Body of pancreas (tissue), 4 donors: ENCODE data around the gene EXOC7. TPM values are rescaled to one million over a fixed set of nuclear protein-coding genes. Genes with fewer than 3 reads are reported as not detected.

Experiments
- ATAC-seq: fragments of 150-250 bp; one replicate; pipeline ENCODE4 v1.9.1; 2016
- DNase-seq, 4 donors: peaks; one replicate each; pipeline ENCODE4 v3.0.0-alpha.2; 2019
- H3K27ac ChIP-seq, 4 donors: fragments of 200-600 bp; sonication (generic); 1 replicate in 3 of 4; 2 replicates in 1 of 4; pipeline versions ENCODE4 v1.5.1 to v1.6.1; 2016 to 2019; ENCODE audit warnings: mild to moderate bottlenecking in 1 of 4, mixed read lengths in 1 of 4, moderate library complexity in 1 of 4
- H3K27me3 ChIP-seq, 2 donors: fragments of 200-600 bp; sonication (generic); one replicate each; pipeline ENCODE4 v1.6.0; 2016; ENCODE audit warnings: mild to moderate bottlenecking in 1 of 2
- H3K36me3 ChIP-seq, 2 donors: fragments of 200-600 bp; sonication (generic); replicated peaks in 1 of 2; 2 replicates each; pipeline ENCODE4 v1.5.1; 2016; ENCODE audit warnings: low read depth in 2 of 2; ENCODE audit not compliant: insufficient read depth in 1 of 2
- H3K4me1 ChIP-seq: fragments of 200-600 bp; sonication (generic); one replicate; pipeline ENCODE4 v1.6.0; 2016
- H3K4me3 ChIP-seq, 2 donors: fragments of 200-600 bp; sonication (generic); 1 replicate in 1 of 2; 2 replicates in 1 of 2; pipeline ENCODE4 v1.5.1; 2016 to 2019
- H3K9me3 ChIP-seq, 3 donors: fragments of 200-600 bp; sonication (generic); 1 replicate in 2 of 3; 2 replicates in 1 of 3; pipeline ENCODE4 v1.5.1; 2016
- POLR2A ChIP-seq, 3 donors: fragments of 450-650 bp; IDR thresholded peaks; one replicate each; pipeline ENCODE4 v1.6.1; 2016; ENCODE audit warnings: antibody characterized with exemption in 3 of 3, mild to moderate bottlenecking in 2 of 3
- WGBS, 2 donors: methylation state at CpG; one replicate each; pipeline ENCODE4 v1.1.5; 2017; 5-methylcytosine and 5-hydroxymethylcytosine counted together
- intact Hi-C: fragments of 100-400 bp; cut with DNase I; formaldehyde crosslinking; loops from one replicate; pipeline ENCODE4 v1.15.1; 2023
- total RNA-seq, 2 donors: library from RNA; depleted of rRNA; stranded (reverse); fragments of >200 nt; gene quantifications; one replicate each; pipeline ENCODE4 v1.1.0, GENCODE V29; 2016
- TF ChIP-seq, protein P1 (sequence below), 7 experiments: fragments of 450-650 bp in 4 of 7; fragments of 200-600 bp in 3 of 7; sonication (generic) in 3 of 7; IDR thresholded peaks; one replicate each; pipeline ENCODE4 v1.5.1; 2016 to 2019; ENCODE audit warnings: antibody characterized with exemption in 7 of 7

EXOC7 gene
- total RNA-seq, 2 donors from 2014 or later = 53.2 to 73.2 TPM

DNA sequence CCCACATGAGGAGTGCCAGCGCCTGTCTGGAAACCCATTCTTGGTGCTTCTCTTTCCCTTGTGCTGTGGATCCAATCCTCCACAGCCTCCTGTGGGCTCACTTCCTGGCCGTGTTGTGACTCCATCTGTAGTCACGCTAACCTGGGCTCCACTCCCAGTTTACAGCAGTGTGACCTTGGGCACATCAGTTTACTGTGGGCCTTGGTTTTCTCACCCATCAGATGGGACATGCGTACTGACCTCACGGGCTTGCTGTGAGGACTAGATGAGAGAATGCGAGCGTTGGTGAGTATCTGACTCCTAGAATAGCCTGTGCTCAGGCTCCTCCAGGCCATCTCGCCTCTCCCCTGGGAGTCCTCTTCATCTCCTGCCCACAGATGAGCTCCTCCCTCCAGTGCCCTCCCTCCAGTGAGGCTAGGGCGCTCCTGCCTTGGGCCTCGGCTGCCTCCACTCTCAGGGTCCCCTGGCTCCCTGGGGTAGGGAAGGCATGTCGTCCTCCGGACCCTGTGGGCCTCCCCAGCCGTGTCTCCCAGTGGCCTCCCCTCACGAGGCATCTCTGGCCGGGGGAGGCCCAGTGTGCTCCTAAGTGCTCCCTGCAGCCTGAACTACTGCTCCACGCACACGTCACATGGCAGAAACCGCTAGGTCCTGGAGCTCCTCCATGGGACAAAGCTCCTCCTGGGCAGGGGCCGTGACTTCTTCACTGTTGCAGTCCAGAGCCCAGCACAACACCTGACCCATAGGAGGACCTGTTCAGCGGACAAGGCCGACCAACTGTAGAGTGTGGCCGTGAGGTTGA lies 42.7 kb upstream of the EXOC7 start:
- peaks cover 7% of the 10 kb centered on the region for H3K4me1 ChIP-seq
- H3K27ac ChIP-seq = peak overlapping the region in 1 of 4 donors; percentile 17

DNA sequence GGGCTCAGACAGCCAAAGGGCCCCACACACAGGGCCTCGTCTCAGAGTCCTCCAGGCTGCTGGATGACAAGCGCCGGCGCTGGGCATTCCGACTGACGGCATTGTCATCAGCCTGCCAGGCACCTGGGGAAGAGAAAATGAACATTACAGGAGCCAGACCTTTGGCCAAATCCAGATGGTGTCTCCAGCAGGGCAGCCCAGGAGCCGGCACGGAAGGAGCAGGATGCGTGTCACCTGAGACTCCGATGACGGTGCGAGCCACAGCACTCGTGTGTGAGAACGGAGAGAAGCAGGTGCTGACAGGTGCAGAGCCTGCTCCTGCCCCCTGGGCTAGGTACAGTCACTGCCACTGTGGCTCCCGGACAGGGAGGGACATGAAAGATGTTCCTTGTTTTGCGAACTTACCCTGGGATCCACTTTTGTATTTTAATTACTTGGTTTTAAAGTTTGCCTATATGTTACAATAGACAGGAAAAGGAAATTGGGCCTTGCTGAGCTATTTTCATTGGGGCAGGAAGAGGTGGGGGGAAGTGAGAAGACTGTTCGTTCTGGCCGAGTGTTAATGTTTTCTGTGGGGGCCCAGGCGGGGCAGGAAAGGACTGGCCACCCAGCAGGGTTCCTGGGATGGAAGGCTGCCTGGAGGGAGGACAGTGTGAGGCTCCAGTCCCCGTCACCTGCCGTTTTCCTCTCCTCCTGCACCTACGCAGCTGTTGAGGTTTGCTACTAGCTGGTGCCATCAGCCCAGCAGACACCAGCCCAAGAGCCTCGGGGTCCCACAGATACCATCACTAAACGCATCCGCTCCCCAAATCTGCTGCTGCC lies 41.9 kb upstream of the EXOC7 start:
- Histone ChIP-seq H3K4me1 (peaks cover 15% of the 10 kb centered on the region), H3K27ac (peak overlapping the region in 1 of 4 donors; percentile 17), H3K9me3 (no peaks in the 10 kb centered on the region), H3K4me3 (no peak overlapping the region), H3K36me3 (no peaks in the 10 kb centered on the region), H3K27me3 (no peaks in the 10 kb centered on the region)
- TF ChIP-seq, protein P1, sequence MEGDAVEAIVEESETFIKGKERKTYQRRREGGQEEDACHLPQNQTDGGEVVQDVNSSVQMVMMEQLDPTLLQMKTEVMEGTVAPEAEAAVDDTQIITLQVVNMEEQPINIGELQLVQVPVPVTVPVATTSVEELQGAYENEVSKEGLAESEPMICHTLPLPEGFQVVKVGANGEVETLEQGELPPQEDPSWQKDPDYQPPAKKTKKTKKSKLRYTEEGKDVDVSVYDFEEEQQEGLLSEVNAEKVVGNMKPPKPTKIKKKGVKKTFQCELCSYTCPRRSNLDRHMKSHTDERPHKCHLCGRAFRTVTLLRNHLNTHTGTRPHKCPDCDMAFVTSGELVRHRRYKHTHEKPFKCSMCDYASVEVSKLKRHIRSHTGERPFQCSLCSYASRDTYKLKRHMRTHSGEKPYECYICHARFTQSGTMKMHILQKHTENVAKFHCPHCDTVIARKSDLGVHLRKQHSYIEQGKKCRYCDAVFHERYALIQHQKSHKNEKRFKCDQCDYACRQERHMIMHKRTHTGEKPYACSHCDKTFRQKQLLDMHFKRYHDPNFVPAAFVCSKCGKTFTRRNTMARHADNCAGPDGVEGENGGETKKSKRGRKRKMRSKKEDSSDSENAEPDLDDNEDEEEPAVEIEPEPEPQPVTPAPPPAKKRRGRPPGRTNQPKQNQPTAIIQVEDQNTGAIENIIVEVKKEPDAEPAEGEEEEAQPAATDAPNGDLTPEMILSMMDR (IDR thresholded peaks at IDR 0.05) = no peak
- TF ChIP-seq POLR2A (IDR thresholded peaks at IDR 0.05) = no peak
- intact Hi-C loops = no loop called here
- WGBS, 2 donors = 73 to 81% methylated on average over 24 to 25 of the region's 25 CpGs
- no peak for DNase-seq
- no peak for ATAC-seq

More for the DNA sequence above, 42.7 kb upstream of the EXOC7 start:
- no peak overlapping the region for H3K4me3 ChIP-seq
- no peaks in the 10 kb centered on the region for H3K27me3 ChIP-seq
- H3K9me3 ChIP-seq = no peaks in the 10 kb centered on the region
- intact Hi-C loops = no loop called here
- no peak for DNase-seq
- no peak for TF ChIP-seq POLR2A (IDR thresholded peaks at IDR 0.05)
- TF ChIP-seq, protein P1 (IDR thresholded peaks at IDR 0.05) = no peak
- H3K36me3 ChIP-seq = no peaks in the 10 kb centered on the region
- no peak for ATAC-seq
- 74 to 77% methylated on average over 17 to 21 of the region's 22 CpGs for WGBS, 2 donors

DNA sequence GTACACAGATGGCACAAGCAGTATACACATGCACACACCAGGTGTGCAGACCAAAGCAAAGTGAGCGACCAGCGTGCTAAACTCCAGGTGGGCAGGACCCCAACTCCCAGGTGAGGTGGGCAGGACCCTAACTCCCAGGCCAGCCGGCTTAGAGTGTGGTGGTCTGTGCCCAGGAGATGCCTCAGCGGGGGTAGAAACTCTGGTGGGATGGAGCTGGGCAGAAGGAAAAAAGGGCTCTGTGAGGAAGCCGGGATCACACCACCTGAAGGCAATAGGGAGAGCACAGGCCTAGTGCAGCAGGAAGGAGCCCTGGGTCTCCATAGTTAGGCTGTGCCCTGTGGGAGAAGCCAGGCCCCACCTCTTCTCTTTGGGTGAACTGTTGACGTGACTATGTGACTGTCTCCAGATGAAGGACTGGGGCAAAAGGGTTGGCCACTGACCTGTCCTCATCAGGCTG lies 39.0 kb upstream of the EXOC7 start:
- Histone ChIP-seq H3K9me3 (no peaks in the 10 kb centered on the region), H3K36me3 (no peaks in the 10 kb centered on the region), H3K4me3 (no peak overlapping the region), H3K27ac (no peak overlapping the region), H3K27me3 (peaks cover 0 to 21% of the 10 kb centered on the region in 2 donors), H3K4me1 (peaks cover 38% of the 10 kb centered on the region)
- no peak for DNase-seq
- 88 to 93% methylated on average over 6 of the region's 6 CpGs for WGBS, 2 donors
- ATAC-seq = no peak
- intact Hi-C loops = no loop called here
- no peak for TF ChIP-seq POLR2A (IDR thresholded peaks at IDR 0.05)
- TF ChIP-seq, protein P1 (IDR thresholded peaks at IDR 0.05) = no peak

DNA sequence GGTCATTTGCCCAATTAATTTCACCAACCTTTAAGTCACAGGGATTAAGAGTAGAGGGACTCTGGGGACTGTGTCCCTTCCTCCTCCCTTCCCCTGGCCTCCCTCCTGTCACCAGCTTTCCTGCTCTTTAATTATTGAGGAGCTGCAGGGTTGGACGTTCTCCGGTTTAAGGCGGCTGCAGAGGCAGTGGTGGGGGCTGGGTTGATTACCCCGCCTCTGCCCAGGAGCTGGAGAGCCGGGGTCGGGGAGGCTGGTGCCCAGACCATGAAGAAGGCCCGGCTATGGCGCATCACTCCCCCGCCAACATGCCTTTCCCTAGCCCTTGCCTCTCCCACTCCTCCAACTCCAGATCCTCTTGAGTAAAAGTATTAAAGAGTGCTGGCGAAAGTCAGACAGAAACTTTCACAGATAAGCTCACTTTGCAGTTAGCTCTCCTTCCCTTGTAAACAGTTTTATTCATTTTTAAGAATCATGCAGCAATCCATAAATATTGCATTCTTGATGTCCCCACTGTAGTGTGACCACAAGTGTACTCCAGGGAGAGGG lies 38.5 kb upstream of the EXOC7 start:
- H3K4me1 ChIP-seq = peaks cover 43% of the 10 kb centered on the region
- H3K27ac ChIP-seq = no peak overlapping the region
- intact Hi-C loops = no loop called here
- no peak for DNase-seq
- TF ChIP-seq POLR2A (IDR thresholded peaks at IDR 0.05) = no peak
- TF ChIP-seq, protein P1 (IDR thresholded peaks at IDR 0.05) = no peak
- H3K4me3 ChIP-seq = no peak overlapping the region
- peaks cover 0 to 22% of the 10 kb centered on the region in 2 donors for H3K27me3 ChIP-seq
- H3K36me3 ChIP-seq = no peaks in the 10 kb centered on the region
- WGBS, 2 donors = 75 to 98% methylated on average over 7 to 10 of the region's 10 CpGs
- ATAC-seq = no peak
- H3K9me3 ChIP-seq = no peaks in the 10 kb centered on the region
